GM23248 (cell line): ENCODE data around the gene IKZF1.

Experiments used
- EZH2 ChIP-seq: fragments of 200-600 bp; sonication (generic); IDR thresholded peaks from 2 replicates; pipeline ENCODE4 v1.6.1; 2018; ENCODE audit warnings: antibody characterized with exemption, mild to moderate bottlenecking; ENCODE audit not compliant: insufficient read depth, poor library complexity, severe bottlenecking
- EZH2phosphoT487 ChIP-seq: fragments of 200-600 bp; sonication (generic); IDR thresholded peaks from 2 replicates; pipeline ENCODE4 v1.6.1; 2018; ENCODE audit warnings: antibody characterized with exemption, moderate library complexity, mild to moderate bottlenecking, low read depth; ENCODE audit not compliant: insufficient read depth

DNA sequence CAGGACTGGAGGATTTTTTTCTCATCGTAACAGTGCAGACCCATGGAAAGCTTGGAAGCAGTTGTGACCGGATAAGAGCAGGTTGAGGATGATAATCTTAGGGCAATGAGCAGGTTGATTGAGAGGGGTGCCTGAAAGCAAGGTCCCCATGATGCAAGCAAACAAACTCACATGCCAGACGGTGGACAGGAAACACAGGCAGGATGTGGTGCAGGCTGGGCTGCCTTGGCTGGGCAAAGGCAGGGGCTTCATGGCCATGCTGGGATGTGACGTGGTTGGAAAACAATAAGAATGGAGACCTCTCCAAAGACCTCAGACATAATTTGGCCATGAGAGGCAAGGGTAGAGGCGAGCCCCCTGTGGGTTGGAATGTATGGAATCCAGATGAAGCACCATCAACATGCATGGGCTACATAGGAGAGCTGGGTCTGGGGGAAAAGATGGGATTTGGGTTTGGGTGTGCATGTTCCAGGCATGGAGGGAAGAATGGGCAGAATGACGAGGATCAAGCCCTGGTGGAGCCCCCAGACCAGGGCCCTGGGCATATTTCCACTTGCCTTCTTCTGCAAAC is 58.3 kb downstream of the IKZF1 start:
- TF ChIP-seq EZH2 = no peak
- no peak for TF ChIP-seq EZH2phosphoT487
